Esophagus (tissue), 2 donors: ENCODE measurements around the gene HERC6. TPM values are rescaled to one million over a fixed set of nuclear protein-coding genes. Genes with fewer than 3 reads are reported as not detected.
"Not testable (repeated sequence)": the region's sequence is repeated elsewhere in the genome, so short reads cannot be mapped to it uniquely, and the experiment has no call there.

Experiments used
- H3K27ac ChIP-seq, 2 donors: one replicate each; pipeline ENCODE4 v1.5.1; 2013; ENCODE audit warnings: low read depth in 2 of 2, mild to moderate bottlenecking in 2 of 2, inconsistent platforms in 1 of 2, low read length in 1 of 2, moderate library complexity in 1 of 2
- H3K27me3 ChIP-seq, 2 donors: one replicate each; pipeline ENCODE4 v1.6.1; 2013; ENCODE audit warnings: low read length in 2 of 2, control low read depth in 1 of 2, mild to moderate bottlenecking in 1 of 2; ENCODE audit not compliant: insufficient read depth in 2 of 2, control insufficient read depth in 1 of 2
- H3K36me3 ChIP-seq, 2 donors: one replicate each; pipeline ENCODE4 v1.6.1; 2013; ENCODE audit warnings: low read length in 1 of 2; ENCODE audit not compliant: control insufficient read depth in 2 of 2, insufficient read depth in 2 of 2
- H3K4me1 ChIP-seq, 2 donors: one replicate each; pipeline ENCODE4 v1.6.1; 2013; ENCODE audit warnings: low read length in 1 of 2; ENCODE audit not compliant: control insufficient read depth in 2 of 2, insufficient read depth in 2 of 2
- H3K4me3 ChIP-seq, 2 donors: one replicate each; pipeline ENCODE4 v1.5.1; 2013; ENCODE audit warnings: low read length in 2 of 2, mild to moderate bottlenecking in 2 of 2, low read depth in 1 of 2, moderate library complexity in 1 of 2
- H3K9me3 ChIP-seq, 2 donors: one replicate each; pipeline ENCODE4 v1.6.1; 2013; ENCODE audit warnings: mild to moderate bottlenecking in 2 of 2, low read depth in 1 of 2, low read length in 1 of 2, moderate library complexity in 1 of 2; ENCODE audit not compliant: control insufficient read depth in 2 of 2, insufficient read depth in 1 of 2
- WGBS, 2 donors: extraction: QIAGEN DNeasy Blood & Tissue Kit; methylation state at CpG; one replicate each; pipeline ENCODE4 v1.1.7; 2013; 5-methylcytosine and 5-hydroxymethylcytosine counted together
- polyA plus RNA-seq, 2 donors: library from polyadenylated mRNA; stranded (reverse); fragments of 200-250 nt; gene quantifications; one replicate each; pipeline ENCODE4 v1.2.3, GENCODE V29; 2013
- donor health status: healthy with polysubstance abuse.
- donor health status: Bipolar disorder and iron deficiency.

HERC6 gene
- polyA plus RNA-seq, 2 donors: 8.7 to 15.6 TPM

DNA sequence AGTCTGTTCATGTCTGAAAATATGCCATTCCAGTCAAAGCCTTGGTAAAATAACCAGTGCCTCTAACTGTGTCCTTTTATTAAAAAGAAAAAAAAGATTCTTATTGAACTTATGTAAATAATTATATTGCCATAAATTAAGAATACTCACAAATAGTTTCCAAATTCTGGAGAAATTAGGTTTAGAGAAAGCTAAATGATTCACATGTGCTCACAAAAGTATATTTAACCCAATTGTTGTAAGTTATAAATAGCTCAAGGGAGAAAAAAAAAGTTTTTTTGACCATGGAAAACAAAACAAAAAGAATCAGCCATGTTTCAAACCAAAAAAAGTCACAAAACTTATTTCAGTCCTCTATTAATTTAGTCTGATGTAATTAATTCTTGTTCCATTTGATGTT lies 25.3 kb upstream of the HERC6 start:
- no peaks in the 10 kb centered on the region for H3K4me1 ChIP-seq
- H3K27me3 ChIP-seq: no peaks in the 10 kb centered on the region
- H3K4me3 ChIP-seq: no peak overlapping the region
- H3K36me3 ChIP-seq: no peaks in the 10 kb centered on the region
- no peak overlapping the region for H3K27ac ChIP-seq
- no peaks in the 10 kb centered on the region for H3K9me3 ChIP-seq

- no peaks in the 10 kb centered on the region for H3K9me3 ChIP-seq
- no peak overlapping the region for H3K4me3 ChIP-seq
These were observed 21.9 kb upstream of the HERC6 start for GRCh38 chr4:88356771-88357170.

DNA sequence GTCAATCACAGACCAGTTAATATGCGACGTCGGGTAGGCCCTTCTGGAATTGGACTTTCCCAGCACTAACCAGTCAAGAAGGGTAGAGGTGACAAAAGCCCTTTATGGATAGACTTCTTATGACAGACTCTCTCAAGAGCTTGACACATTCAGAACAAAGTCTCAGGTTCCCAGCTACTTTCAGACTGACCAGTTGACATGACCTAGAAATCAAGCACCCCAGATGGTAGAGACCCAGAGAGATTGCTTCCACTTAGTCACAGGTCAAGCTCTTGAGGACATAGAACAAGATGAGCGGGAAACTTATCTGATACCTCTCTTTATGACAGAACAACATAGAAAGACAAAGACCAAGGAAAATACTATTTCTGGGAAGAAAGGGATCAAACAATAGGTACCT lies 21.4 kb upstream of the HERC6 start:
- Histone ChIP-seq H3K36me3 (no peaks in the 10 kb centered on the region), H3K4me1 (no peaks in the 10 kb centered on the region), H3K9me3 (no peaks in the 10 kb centered on the region), H3K27me3 (no peaks in the 10 kb centered on the region), H3K27ac (no peak overlapping the region), H3K4me3 (no peak overlapping the region)
- WGBS, 2 donors: 94 to 96% methylated on average over 4 of the region's 4 CpGs

More at GRCh38 chr4:88356771-88357170, 21.9 kb upstream of the HERC6 start:
- no peaks in the 10 kb centered on the region for H3K36me3 ChIP-seq
- no peaks in the 10 kb centered on the region for H3K27me3 ChIP-seq
- no peak overlapping the region for H3K27ac ChIP-seq
- H3K4me1 ChIP-seq: no peaks in the 10 kb centered on the region

- no peak overlapping the region for H3K27ac ChIP-seq
- no peaks in the 10 kb centered on the region for H3K9me3 ChIP-seq
- H3K4me1 ChIP-seq: no peaks in the 10 kb centered on the region
- no peaks in the 10 kb centered on the region for H3K27me3 ChIP-seq
- H3K36me3 ChIP-seq: no peaks in the 10 kb centered on the region
- no peak overlapping the region for H3K4me3 ChIP-seq
- 95 to 96% methylated on average over 10 of the region's 10 CpGs for WGBS, 2 donors
These were observed 19.1 kb upstream of the HERC6 start for GRCh38 chr4:88359558-88359957.

- WGBS, 2 donors: 90 to 94% methylated on average over 6 of the region's 7 CpGs
- Histone ChIP-seq H3K4me1 (no peaks in the 10 kb centered on the region), H3K9me3 (no peaks in the 10 kb centered on the region), H3K36me3 (no peaks in the 10 kb centered on the region), H3K27ac (no peak overlapping the region), H3K27me3 (no peaks in the 10 kb centered on the region), H3K4me3 (no peak overlapping the region)
These were observed 18.4 kb upstream of the HERC6 start for GRCh38 chr4:88360256-88360655.

DNA sequence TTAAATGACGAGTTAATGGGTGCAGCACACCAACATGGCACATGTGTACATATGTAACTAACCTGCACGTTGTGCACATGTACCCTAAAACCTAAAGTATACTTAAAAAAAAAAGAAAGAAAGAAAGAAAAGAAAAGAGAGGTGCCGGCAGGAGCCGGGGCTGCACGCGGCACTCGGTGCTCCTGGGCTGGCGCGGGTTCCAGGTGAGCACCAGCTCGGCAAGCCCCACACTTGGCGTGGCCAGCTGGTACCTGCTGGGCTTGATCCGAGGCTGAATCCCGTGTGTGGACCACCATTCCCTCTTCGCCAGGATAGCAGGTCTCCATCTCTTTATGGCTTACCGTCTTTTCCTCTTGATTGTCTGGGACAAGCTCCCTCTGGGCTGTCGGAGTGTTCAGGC lies 17.9 kb upstream of the HERC6 start:
- H3K4me1 ChIP-seq: no peaks in the 10 kb centered on the region
- 92 to 94% methylated on average over 16 of the region's 16 CpGs for WGBS, 2 donors

GRCh38 chr4:88361217-88361773 lies 17.4 kb upstream of the HERC6 start:
- 85 to 92% methylated on average over 18 of the region's 18 CpGs for WGBS, 2 donors
- not testable (repeated sequence) for H3K27me3 ChIP-seq

More for the DNA sequence above, 17.9 kb upstream of the HERC6 start:
- Histone ChIP-seq H3K9me3 (no peaks in the 10 kb centered on the region), H3K4me3 (no peak overlapping the region), H3K36me3 (no peaks in the 10 kb centered on the region), H3K27ac (no peak overlapping the region), H3K27me3 (no peaks in the 10 kb centered on the region)

GRCh38 chr4:88366460-88366859 lies 12.2 kb upstream of the HERC6 start:
- peaks cover 0 to 2% of the 10 kb centered on the region in 2 donors for H3K27me3 ChIP-seq
- WGBS, 2 donors: 87 to 97% methylated on average over 2 of the region's 2 CpGs
- H3K4me1 ChIP-seq: no peaks in the 10 kb centered on the region
- no peak overlapping the region for H3K27ac ChIP-seq
- no peak overlapping the region for H3K4me3 ChIP-seq
- no peaks in the 10 kb centered on the region for H3K36me3 ChIP-seq
- no peaks in the 10 kb centered on the region for H3K9me3 ChIP-seq

More at GRCh38 chr4:88361217-88361773, 17.4 kb upstream of the HERC6 start:
- H3K4me3 ChIP-seq, H3K9me3 ChIP-seq, H3K27ac ChIP-seq, H3K4me1 ChIP-seq, H3K36me3 ChIP-seq: not testable (repeated sequence)

DNA sequence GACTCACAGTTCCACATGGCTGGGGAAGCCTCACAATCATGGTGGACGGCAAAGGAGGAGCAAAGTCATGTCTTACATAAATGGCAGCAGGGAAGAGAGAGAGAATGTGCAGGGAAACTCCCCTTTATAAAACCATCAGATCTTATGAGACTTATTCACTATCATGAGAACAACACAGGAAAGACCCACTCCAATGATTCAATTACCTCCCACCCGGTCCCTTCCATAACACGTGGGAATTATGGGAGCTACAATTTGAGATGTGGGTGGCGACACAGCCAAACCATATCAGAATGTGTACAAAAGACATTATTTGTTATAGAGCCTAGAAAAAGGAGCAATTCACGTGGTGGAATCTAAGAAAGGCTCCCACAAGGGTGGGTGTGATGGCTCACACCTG lies 10.8 kb upstream of the HERC6 start:
- Histone ChIP-seq H3K27ac (no peak overlapping the region), H3K9me3 (no peaks in the 10 kb centered on the region), H3K36me3 (no peaks in the 10 kb centered on the region), H3K4me1 (no peaks in the 10 kb centered on the region), H3K27me3 (peaks cover 0 to 2% of the 10 kb centered on the region in 2 donors), H3K4me3 (no peak overlapping the region)
- WGBS, 2 donors: 88 to 90% methylated on average over 5 of the region's 5 CpGs

- H3K4me1 ChIP-seq, H3K9me3 ChIP-seq, H3K27ac ChIP-seq, H3K4me3 ChIP-seq, H3K27me3 ChIP-seq, H3K36me3 ChIP-seq: not testable (repeated sequence)
- 83 to 88% methylated on average over 7 of the region's 7 CpGs for WGBS, 2 donors
These were observed 9.4 kb upstream of the HERC6 start for GRCh38 chr4:88369180-88369812.
